ENCODE measurements around the gene CYTH3. TPM values are rescaled to one million over a fixed set of nuclear protein-coding genes. Genes with fewer than 3 reads are reported as not detected.
"Not testable (repeated sequence)": the region's sequence is repeated elsewhere in the genome, so short reads cannot be mapped to it uniquely, and the experiment has no call there.

The CYTH3 gene
- total RNA-seq, 1 experiment from 2014 or later = 29.1 TPM

DNA sequence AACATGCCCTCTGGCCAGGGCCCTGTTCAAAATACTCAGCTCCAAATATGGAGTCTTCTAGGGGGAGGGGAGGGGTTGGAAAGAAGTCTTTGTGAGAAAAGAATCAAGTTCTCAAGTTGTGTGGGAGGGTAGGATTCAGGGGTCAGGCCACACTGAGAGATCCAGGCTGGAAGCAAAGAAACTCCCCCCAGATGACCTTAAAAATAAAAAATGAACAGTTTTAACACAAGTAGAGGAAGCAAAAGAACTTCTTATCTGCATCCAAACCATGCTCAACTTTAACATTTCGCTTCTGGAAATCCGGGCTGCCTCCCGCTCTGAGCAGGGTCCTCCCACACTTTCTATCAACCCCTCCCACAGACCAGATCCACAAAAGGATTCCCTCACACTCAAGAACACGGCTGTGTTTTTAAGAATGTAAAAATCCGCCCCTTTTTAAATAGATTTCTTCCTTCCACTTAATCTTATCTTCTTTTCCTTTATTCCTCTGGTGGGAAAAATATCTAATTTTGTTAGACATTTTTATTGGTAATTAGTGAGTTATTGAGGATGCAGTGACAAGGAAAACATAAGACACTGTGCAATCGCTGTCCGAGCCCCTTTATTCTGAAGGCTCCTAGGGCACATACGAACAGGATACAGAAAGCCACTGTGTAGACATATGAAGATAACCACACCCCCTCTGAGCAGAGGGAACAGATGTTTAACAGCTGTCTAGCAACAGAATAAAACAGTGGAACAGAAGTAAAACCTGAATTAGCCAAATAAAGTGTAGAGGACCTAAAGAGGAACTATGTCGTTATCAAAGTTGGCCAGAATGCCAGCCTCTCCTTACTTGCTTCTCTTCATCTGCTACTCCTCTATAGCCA lies 43.8 kb downstream of the CYTH3 start:
- H3K36me3 ChIP-seq (ENCODE audit: control insufficient read depth, insufficient read depth, low read length) = no peaks in the 10 kb centered on the region
- intact Hi-C loops (cut with micrococcal nuclease; ENCODE audit: unreplicated experiment) = no loop called here
- no TSS peak for BruUV-seq (replicated peaks)
- TF ChIP-seq, protein P1, sequence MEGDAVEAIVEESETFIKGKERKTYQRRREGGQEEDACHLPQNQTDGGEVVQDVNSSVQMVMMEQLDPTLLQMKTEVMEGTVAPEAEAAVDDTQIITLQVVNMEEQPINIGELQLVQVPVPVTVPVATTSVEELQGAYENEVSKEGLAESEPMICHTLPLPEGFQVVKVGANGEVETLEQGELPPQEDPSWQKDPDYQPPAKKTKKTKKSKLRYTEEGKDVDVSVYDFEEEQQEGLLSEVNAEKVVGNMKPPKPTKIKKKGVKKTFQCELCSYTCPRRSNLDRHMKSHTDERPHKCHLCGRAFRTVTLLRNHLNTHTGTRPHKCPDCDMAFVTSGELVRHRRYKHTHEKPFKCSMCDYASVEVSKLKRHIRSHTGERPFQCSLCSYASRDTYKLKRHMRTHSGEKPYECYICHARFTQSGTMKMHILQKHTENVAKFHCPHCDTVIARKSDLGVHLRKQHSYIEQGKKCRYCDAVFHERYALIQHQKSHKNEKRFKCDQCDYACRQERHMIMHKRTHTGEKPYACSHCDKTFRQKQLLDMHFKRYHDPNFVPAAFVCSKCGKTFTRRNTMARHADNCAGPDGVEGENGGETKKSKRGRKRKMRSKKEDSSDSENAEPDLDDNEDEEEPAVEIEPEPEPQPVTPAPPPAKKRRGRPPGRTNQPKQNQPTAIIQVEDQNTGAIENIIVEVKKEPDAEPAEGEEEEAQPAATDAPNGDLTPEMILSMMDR (IDR thresholded peaks at IDR 0.05; ENCODE audit: insufficient read depth in 1 of 2, low read depth in 1 of 2, low read length in 1 of 2, severe bottlenecking in 1 of 2, unreplicated experiment in 1 of 2) = no peak
- Mint-ChIP-seq H3K4me3 (ENCODE audit: unreplicated experiment) (no peak overlapping the region), H3K9me3 (ENCODE audit: unreplicated experiment) (no peaks in the 10 kb centered on the region), H3K27me3 (ENCODE audit: insufficient read depth, unreplicated experiment) (no peaks in the 10 kb centered on the region), H3K27ac (ENCODE audit: unreplicated experiment) (no peak overlapping the region), H3K4me1 (ENCODE audit: low read depth, unreplicated experiment) (peaks cover 14% of the 10 kb centered on the region), H3K36me3 (ENCODE audit: insufficient read depth, unreplicated experiment) (peaks cover 5% of the 10 kb centered on the region)
- H3K4me1 ChIP-seq = peaks cover 10% of the 10 kb centered on the region
- no peak for DNase-seq
- no peak overlapping the region for H3K4me3 ChIP-seq (ENCODE audit: low read depth, low read length)
- CTCF ChIA-PET = interaction anchor here (0.5 kb wide), 1 partner anchor 18 kb away, joined by 3 read pairs; no protein-coding TSS in a partner anchor
- POLR2A ChIA-PET = no interaction called here
- H3K27me3 ChIP-seq (replicated peaks; ENCODE audit: control insufficient read depth, insufficient read depth, low read length) = no peaks in the 10 kb centered on the region
- no peaks in the 10 kb centered on the region for H3K9me3 ChIP-seq

DNA sequence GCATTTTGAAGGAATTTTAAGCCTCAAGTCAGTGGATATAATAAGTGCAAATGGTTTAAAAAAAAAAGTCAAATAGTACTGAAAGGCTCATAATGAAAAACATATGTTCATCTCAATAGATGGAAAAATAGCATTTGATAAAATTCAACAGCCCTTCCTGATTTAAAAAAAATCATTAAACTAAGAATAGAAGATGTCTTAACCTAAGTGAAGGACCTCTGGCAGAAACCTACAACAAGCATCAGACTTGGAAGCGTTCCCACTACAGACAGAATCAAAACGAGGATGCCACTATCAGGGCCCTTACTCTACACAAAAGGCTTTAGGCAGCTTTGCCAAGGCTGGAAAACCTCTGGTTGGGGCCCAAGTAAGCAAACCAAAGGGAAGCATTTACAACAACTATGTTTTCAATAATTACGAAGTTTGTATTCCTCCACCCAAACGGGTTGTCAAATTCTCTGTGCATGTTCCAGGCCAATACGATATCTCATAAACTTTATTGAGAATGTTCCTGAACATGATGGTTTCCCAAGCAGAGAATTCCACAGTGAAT lies 45.1 kb downstream of the CYTH3 start:
- no TSS peak for BruUV-seq (replicated peaks)
- DNase-seq = no peak
- Mint-ChIP-seq H3K27ac (ENCODE audit: unreplicated experiment) (no peak overlapping the region), H3K9me3 (ENCODE audit: unreplicated experiment) (no peaks in the 10 kb centered on the region), H3K27me3 (ENCODE audit: insufficient read depth, unreplicated experiment) (no peaks in the 10 kb centered on the region), H3K36me3 (ENCODE audit: insufficient read depth, unreplicated experiment) (peaks cover 5% of the 10 kb centered on the region), H3K4me1 (ENCODE audit: low read depth, unreplicated experiment) (peaks cover 8% of the 10 kb centered on the region), H3K4me3 (ENCODE audit: unreplicated experiment) (no peak overlapping the region)
- intact Hi-C loops (cut with micrococcal nuclease; ENCODE audit: unreplicated experiment) = no loop called here
- ChIA-PET CTCF (no interaction called here), POLR2A (no interaction called here)
- Histone ChIP-seq H3K4me3 (ENCODE audit: low read depth, low read length) (no peak overlapping the region), H3K9me3 (no peaks in the 10 kb centered on the region), H3K4me1 (peaks cover 10% of the 10 kb centered on the region), H3K36me3 (ENCODE audit: control insufficient read depth, insufficient read depth, low read length) (no peaks in the 10 kb centered on the region), H3K27me3 (replicated peaks; ENCODE audit: control insufficient read depth, insufficient read depth, low read length) (no peaks in the 10 kb centered on the region)
- TF ChIP-seq, protein P1 (IDR thresholded peaks at IDR 0.05; ENCODE audit: insufficient read depth in 1 of 2, low read depth in 1 of 2, low read length in 1 of 2, severe bottlenecking in 1 of 2, unreplicated experiment in 1 of 2) = no peak

DNA sequence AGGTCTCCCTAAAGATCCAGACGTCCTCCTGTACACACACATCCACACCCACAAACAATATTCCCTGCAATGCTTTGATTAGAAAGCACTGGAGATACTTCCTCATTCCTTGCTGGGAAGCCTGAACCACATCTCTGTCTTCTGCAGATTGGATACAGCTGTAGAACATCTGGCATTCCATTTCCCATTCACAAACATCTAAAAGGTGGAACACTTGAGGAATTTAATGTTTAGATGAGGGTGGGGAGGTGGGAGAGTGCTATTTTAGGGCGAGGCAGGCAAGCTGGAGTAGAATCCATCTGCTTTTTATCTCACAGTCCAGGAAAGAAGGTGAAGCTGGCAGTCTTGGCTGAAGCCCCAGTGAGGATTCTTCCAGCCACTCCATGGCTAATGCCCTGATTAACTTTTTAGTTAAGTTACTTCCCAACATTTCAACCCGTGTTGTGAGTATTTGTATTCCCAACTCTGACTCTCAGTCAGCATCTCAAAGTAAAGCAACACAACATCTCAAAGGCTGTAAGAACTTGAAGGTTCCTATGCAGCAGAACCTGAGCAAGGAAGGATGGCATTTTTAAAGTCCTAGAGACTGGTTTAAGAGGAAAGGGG lies 46.1 kb downstream of the CYTH3 start:
- DNase-seq = peak in 1 of 2 experiments; percentile 22
- Mint-ChIP-seq H3K4me1 (ENCODE audit: low read depth, unreplicated experiment) (peaks cover 8% of the 10 kb centered on the region), H3K27me3 (ENCODE audit: insufficient read depth, unreplicated experiment) (no peaks in the 10 kb centered on the region), H3K36me3 (ENCODE audit: insufficient read depth, unreplicated experiment) (peaks cover 5% of the 10 kb centered on the region), H3K9me3 (ENCODE audit: unreplicated experiment) (no peaks in the 10 kb centered on the region), H3K27ac (ENCODE audit: unreplicated experiment) (peak overlapping the region; percentile 36), H3K4me3 (ENCODE audit: unreplicated experiment) (no peak overlapping the region)
- Histone ChIP-seq H3K9me3 (no peaks in the 10 kb centered on the region), H3K4me1 (peaks cover 10% of the 10 kb centered on the region), H3K27me3 (replicated peaks; ENCODE audit: control insufficient read depth, insufficient read depth, low read length) (no peaks in the 10 kb centered on the region), H3K4me3 (ENCODE audit: low read depth, low read length) (no peak overlapping the region), H3K36me3 (ENCODE audit: control insufficient read depth, insufficient read depth, low read length) (no peaks in the 10 kb centered on the region)
- TF ChIP-seq, protein P1 (IDR thresholded peaks at IDR 0.05; ENCODE audit: insufficient read depth in 1 of 2, low read depth in 1 of 2, low read length in 1 of 2, severe bottlenecking in 1 of 2, unreplicated experiment in 1 of 2) = no peak
- ChIA-PET POLR2A (no interaction called here), CTCF (interaction anchor here (1.0 kb wide), 1 partner anchor 30 kb away, joined by 3 read pairs; no protein-coding TSS in a partner anchor)
- no TSS peak for BruUV-seq (replicated peaks)
- intact Hi-C loops (cut with micrococcal nuclease; ENCODE audit: unreplicated experiment) = no loop called here

DNA sequence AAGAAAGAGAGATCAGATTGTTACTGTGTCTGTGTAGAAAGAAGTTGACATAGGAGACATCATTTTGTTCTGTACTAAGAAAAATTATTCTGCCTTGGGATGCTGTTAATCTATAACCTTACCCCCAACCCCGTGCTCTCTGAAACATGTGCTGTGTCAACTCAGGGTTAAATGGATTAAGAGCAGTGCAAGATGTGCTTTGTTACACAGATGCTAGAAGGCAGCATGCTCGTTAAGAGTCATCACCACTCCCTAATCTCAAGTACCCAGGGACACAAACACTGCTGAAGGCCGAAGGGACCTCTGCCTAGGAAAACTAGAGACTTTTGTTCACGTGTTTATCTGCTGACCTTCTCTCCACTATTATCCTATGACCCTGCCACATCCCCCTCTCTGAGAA lies 49.0 kb downstream of the CYTH3 start:
- H3K36me3 Mint-ChIP-seq (ENCODE audit: insufficient read depth, unreplicated experiment); BruUV-seq (replicated peaks); CTCF ChIA-PET: not testable (repeated sequence)

More for the DNA sequence above, 49.0 kb downstream of the CYTH3 start:
- H3K27me3 Mint-ChIP-seq (ENCODE audit: insufficient read depth, unreplicated experiment); POLR2A ChIA-PET; DNase-seq; H3K9me3 ChIP-seq; H3K36me3 ChIP-seq (ENCODE audit: control insufficient read depth, insufficient read depth, low read length); H3K4me1 Mint-ChIP-seq (ENCODE audit: low read depth, unreplicated experiment); H3K27ac Mint-ChIP-seq (ENCODE audit: unreplicated experiment); H3K9me3 Mint-ChIP-seq (ENCODE audit: unreplicated experiment); H3K4me3 Mint-ChIP-seq (ENCODE audit: unreplicated experiment); H3K27me3 ChIP-seq (replicated peaks; ENCODE audit: control insufficient read depth, insufficient read depth, low read length); H3K4me3 ChIP-seq (ENCODE audit: low read depth, low read length); intact Hi-C loops (cut with micrococcal nuclease; ENCODE audit: unreplicated experiment): not testable (repeated sequence)
- peaks cover 10% of the 10 kb centered on the region for H3K4me1 ChIP-seq
